Head of caudate nucleus (tissue), 42 donors: ENCODE results near the gene TTC27.
"Not testable (repeated sequence)": the region's sequence is repeated elsewhere in the genome, so short reads cannot be mapped to it uniquely, and the experiment has no call there.

Experiments used
- DNase-seq, 42 donors: peaks; one replicate each; pipeline versions ENCODE4 v3.0.0 to v3.0.0-alpha.2; 2020 to 2021; ENCODE audit warnings: mixed read lengths in 7 of 42
- intact Hi-C: fragments of 100-400 bp; cut with DNase I; formaldehyde crosslinking; loops from one replicate; pipeline ENCODE4 v1.15.0; 2022

Gene TTC27

DNA sequence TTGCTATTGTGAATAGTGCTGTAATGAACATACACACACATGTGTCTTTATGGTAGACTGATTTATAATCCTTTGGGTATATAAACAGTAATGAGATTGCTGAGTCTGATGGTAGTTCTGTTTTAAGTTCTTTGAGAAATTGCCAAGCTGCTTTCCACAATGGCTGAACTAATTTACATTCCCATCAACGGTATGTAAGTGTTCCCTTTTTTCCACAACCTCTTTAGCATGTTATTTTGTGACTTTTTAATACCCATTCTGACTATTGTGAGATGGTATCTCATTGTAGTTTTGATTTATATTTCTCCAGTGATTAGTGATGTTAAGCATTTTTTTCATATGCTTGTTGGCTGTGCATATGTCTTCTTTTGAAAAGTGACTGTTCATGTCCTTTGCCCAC lies 86.7 kb downstream of the TTC27 start:
- intact Hi-C loops = no loop called here
- no peak for DNase-seq

DNA sequence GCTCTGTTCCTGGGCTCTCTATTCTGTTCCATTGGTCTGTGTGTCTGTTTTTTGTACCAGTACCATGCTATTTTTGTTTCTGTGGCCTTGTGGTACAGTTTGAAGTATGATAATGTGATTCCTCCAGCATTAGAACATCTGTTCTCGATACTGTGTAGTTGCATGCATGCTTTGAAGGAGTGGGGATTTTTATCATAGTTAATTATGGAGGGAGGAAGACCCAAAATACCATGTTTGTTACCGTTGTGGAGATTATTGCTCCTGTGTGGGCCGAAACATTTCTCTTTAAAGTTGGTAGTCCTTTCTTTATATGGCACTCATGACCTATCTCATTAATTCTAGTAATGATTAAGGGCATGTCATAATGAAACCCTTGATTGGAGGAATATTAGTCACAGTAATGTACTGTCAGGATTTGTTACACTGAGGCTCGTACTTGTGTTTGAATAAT lies 87.6 kb downstream of the TTC27 start:
- DNase-seq = no peak
- intact Hi-C loops = no loop called here

GRCh38 chr2:32715981-32716380 lies 88.1 kb downstream of the TTC27 start:
- intact Hi-C loops = no loop called here

GRCh38 chr2:32716598-32716997 lies 88.7 kb downstream of the TTC27 start:
- intact Hi-C loops = no loop called here
- no peak for DNase-seq

More at GRCh38 chr2:32715981-32716380, 88.1 kb downstream of the TTC27 start:
- no peak for DNase-seq

GRCh38 chr2:32718752-32719151 lies 90.9 kb downstream of the TTC27 start:
- DNase-seq = no peak
- intact Hi-C loops = no loop called here

DNA sequence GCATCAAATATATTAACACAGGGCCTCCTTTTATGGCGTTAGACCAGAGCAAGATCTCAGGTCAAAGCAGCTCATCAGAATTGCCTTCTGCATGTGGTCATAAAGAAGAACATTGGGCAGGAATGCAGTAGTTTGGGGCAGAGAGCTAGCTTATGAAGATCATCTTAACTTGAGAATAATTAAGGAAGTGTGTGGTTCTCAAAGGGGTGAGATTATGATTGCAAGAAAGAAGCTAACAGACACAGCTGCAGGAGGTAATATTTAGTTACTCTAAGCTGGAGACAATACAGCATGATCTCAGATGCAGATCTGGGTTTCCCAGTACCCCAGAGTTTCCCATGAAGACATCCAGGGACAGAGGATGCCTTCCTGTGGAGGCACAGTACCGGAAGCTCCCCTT lies 91.6 kb downstream of the TTC27 start:
- intact Hi-C loops = no loop called here

DNA sequence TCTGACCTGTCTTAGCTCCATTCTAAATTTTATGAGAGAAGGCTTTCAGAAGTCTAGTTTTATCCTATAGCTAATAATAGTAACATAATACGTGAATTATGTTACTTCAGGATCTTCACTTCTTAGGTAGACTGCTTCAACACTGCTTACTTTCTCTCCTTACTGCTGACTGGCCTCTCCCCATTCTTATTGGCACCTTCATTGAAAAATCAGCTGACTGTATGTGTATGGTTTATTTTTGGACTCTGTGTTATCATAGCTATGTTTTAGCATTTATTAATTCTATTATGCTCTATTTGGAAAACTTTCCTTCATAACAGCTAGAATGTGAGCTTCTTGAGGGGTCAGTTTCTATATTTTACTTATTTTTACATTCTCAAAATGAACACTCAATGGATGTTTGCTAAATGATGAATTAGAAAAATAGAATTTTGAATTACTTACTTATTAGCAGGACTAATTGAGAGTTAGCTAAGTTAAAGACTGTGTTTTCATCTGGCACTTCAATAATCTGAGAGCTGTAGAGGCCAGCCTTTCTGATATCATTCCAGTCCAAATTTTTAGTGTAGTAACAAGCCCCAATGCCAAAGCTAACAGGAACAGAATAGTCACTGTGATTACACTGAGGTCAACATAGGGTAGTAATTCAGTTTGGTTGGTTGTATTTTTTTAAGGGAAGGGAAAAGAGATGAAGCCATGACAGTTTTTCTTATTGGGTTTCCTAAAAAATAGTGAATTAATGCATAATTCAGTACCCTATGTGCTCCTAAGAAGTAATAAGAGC lies 92.3 kb downstream of the TTC27 start:
- intact Hi-C loops = no loop called here
- no peak for DNase-seq

More for the DNA sequence above, 91.6 kb downstream of the TTC27 start:
- DNase-seq = no peak

- no peak for DNase-seq
- intact Hi-C loops = no loop called here
These were observed 92.9 kb downstream of the TTC27 start for GRCh38 chr2:32720771-32721170.

- intact Hi-C loops = no loop called here
- no peak for DNase-seq
These were observed 93.5 kb downstream of the TTC27 start for GRCh38 chr2:32721376-32721775.

GRCh38 chr2:32723467-32724079 lies 95.7 kb downstream of the TTC27 start:
- no peak for DNase-seq
- intact Hi-C loops = no loop called here

- intact Hi-C loops, DNase-seq: not testable (repeated sequence)
These were observed 98.8 kb downstream of the TTC27 start for GRCh38 chr2:32726678-32727077.

GRCh38 chr2:32727157-32727556 lies 99.3 kb downstream of the TTC27 start:
- DNase-seq = no peak
- intact Hi-C loops = no loop called here

DNA sequence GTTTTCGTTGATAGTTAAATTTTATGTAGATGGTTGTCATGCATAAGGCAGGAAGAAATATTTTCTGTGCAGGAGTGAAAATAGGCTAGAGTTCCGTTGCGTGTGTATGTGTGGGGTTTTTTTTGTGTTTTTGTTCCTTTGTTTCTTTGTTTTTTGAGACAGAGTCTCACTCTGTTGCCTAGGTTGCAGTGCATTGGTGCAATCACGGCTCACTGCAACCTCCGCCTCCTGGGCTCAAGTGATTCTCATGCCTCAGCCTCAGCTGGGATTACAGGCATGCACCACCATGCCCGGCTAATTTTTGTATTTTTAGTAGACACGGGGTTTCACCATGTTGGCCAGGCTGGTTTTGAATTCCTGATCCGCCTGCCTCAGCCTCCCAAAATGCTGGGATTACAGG lies 103.1 kb downstream of the TTC27 start:
- DNase-seq, intact Hi-C loops: not testable (repeated sequence)

DNA sequence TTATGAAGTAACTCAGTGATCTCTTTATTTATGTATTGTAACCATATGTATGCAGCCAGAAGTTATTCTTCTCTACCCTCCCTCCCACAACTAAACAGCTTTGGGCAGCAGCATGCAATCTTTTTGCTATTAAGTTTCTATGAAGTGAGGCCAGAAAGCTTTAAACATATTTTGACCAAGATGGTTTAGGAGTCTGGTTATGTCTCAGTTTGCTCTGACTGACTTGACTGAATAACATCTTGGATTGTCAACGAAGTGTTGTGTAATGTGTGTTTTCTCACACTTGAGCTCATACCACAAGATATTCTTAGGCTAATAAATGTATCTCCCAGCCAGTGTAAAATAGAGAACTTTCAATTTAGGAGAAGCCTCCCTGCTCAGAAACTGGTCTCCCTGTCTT lies 104.3 kb downstream of the TTC27 start:
- intact Hi-C loops = no loop called here

GRCh38 chr2:32732912-32733472 lies 105.1 kb downstream of the TTC27 start:
- DNase-seq = no peak
- intact Hi-C loops = no loop called here

More for the DNA sequence above, 104.3 kb downstream of the TTC27 start:
- DNase-seq = no peak

DNA sequence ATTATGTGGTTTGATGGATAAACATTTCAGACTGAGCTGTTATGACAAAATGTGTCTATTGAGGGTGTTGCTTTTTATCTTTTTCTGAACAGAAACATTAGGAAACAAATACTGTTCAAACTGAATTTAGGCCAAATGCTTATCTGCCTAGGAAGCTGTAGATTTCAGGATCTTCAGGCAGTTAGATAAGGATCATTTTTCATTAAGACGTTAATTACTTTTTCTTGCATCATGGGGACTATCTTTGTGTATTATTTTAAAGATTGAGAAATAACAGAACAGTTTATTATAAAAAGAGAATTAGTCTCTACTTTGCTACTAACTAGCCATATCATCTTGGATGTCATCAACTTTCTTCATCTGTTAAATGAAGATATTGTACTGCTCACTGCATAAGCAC lies 107.5 kb downstream of the TTC27 start:
- intact Hi-C loops = no loop called here
- DNase-seq = no peak

GRCh38 chr2:32738939-32739338 lies 111.1 kb downstream of the TTC27 start:
- intact Hi-C loops = no loop called here
- DNase-seq = no peak

DNA sequence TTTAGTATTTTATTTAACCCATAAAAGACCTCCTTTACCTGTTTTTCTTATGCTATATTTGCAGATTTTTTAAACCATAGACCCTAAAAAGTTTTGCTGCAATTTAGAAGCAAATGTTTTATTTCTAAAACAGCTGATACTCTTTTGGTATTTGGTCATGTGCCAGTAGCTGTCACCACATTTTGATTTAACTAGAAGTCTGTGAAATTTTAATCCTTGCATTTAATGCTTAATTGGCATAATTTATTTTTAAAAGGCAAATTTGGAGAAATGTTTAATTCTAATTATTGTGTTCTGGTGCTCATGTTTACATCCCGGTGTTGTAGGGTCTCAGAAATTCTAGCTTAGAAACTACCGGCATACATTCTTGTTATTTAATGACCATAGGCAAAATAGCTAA lies 111.8 kb downstream of the TTC27 start:
- no peak for DNase-seq
- intact Hi-C loops = no loop called here

DNA sequence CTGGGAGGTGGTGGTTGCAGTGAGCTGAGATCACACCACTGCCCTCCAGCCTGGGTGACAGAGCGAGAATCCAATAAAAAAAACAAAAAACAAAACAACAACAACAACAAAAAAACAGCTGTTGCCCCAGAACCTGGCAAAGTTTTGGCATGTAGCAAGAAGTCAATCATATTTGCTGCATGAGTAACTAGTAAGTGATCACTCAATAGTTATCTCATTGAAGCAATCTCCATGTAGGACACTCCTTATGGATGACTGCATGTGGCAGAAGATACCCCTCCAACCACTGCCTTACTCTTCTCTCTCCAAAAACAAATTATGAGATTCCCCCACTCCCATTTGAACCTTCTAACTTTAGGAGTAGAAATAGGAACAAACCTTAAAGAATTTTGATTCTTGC lies 113.7 kb downstream of the TTC27 start:
- intact Hi-C loops = no loop called here

GRCh38 chr2:32742376-32742775 lies 114.5 kb downstream of the TTC27 start:
- peak in 1 of 42 donors; percentile 5 for DNase-seq
- intact Hi-C loops = no loop called here

More for the DNA sequence above, 113.7 kb downstream of the TTC27 start:
- no peak for DNase-seq
